ENCODE data around the gene HHEX.

HHEX gene

GRCh38 chr10:92697663-92698511 is 8.1 kb downstream of the HHEX start:
- in situ Hi-C loops (cut with MboI; ENCODE audit: low sequenced_read_pairs, unreplicated experiment), result no loop called here
- DNase-seq (ENCODE audit: low spot score), result peak; percentile 48

GRCh38 chr10:92699193-92699517 is 9.4 kb downstream of the HHEX start:
- in situ Hi-C loops (cut with MboI; ENCODE audit: low sequenced_read_pairs, unreplicated experiment), result no loop called here
- no peak for TF ChIP-seq CTCF (IDR thresholded peaks at IDR 0.05; ENCODE audit: borderline replicate concordance, control extremely low read depth, extremely low read depth, insufficient read depth, missing control alignments)
- DNase-seq (ENCODE audit: low spot score), result no peak

More at GRCh38 chr10:92697663-92698511, 8.1 kb downstream of the HHEX start:
- no peak for TF ChIP-seq CTCF (IDR thresholded peaks at IDR 0.05; ENCODE audit: borderline replicate concordance, control extremely low read depth, extremely low read depth, insufficient read depth, missing control alignments)

- in situ Hi-C loops (cut with MboI; ENCODE audit: low sequenced_read_pairs, unreplicated experiment), result no loop called here
- no peak for TF ChIP-seq CTCF (IDR thresholded peaks at IDR 0.05; ENCODE audit: borderline replicate concordance, control extremely low read depth, extremely low read depth, insufficient read depth, missing control alignments)
- no peak for DNase-seq (ENCODE audit: low spot score)
Observed at GRCh38 chr10:92699518-92700381, 10.0 kb downstream of the HHEX start.

GRCh38 chr10:92702301-92702916 is 12.7 kb downstream of the HHEX start:
- DNase-seq (ENCODE audit: low spot score), result no peak
- in situ Hi-C loops (cut with MboI; ENCODE audit: low sequenced_read_pairs, unreplicated experiment), result no loop called here

GRCh38 chr10:92712016-92712889 is 22.5 kb downstream of the HHEX start:
- no peak for TF ChIP-seq CTCF (IDR thresholded peaks at IDR 0.05; ENCODE audit: borderline replicate concordance, control extremely low read depth, extremely low read depth, insufficient read depth, missing control alignments)
- in situ Hi-C loops (cut with MboI; ENCODE audit: low sequenced_read_pairs, unreplicated experiment), result no loop called here
- DNase-seq (ENCODE audit: low spot score), result no peak

More at GRCh38 chr10:92702301-92702916, 12.7 kb downstream of the HHEX start:
- no peak for TF ChIP-seq CTCF (IDR thresholded peaks at IDR 0.05; ENCODE audit: borderline replicate concordance, control extremely low read depth, extremely low read depth, insufficient read depth, missing control alignments)

Measured in GM13976 (cell line).